HEK293T (cell line): Measurements from ENCODE around the gene PRKCE.

ENCODE experiments used
- CTCF ChIA-PET: fragments of 350-600 bp; formaldehyde crosslinking; extraction: SDS; loops from one replicate; lab custom pipeline; 2021; ENCODE audit warnings: antibody characterized with exemption, inconsistent platforms; lab: Yijun Ruan, JAX
- POLR2A ChIA-PET: fragments of 350-600 bp; formaldehyde crosslinking; extraction: SDS; loops from one replicate; lab custom pipeline; 2020; ENCODE audit warnings: antibody characterized with exemption, inconsistent platforms; lab: Yijun Ruan, JAX
- DNase-seq: peaks from one replicate; pipeline ENCODE4 v3.0.0; 2012; ENCODE audit warnings: mixed read lengths; ENCODE audit errors: extremely low spot score
- ARNT ChIP-seq: fragments of 450-650 bp; IDR thresholded peaks from 2 replicates; pipeline ENCODE4 v1.6.1; 2017; ENCODE audit warnings: mild to moderate bottlenecking
- BHLHE40 ChIP-seq: fragments of 450-650 bp; IDR thresholded peaks from 2 replicates; pipeline ENCODE4 v1.6.1; 2016; ENCODE audit warnings: mild to moderate bottlenecking, moderate library complexity, borderline replicate concordance
- CTBP1 ChIP-seq: fragments of 450-650 bp; IDR thresholded peaks from 2 replicates; pipeline ENCODE4 v1.6.1; 2016; ENCODE audit warnings: borderline replicate concordance
- ELF4 ChIP-seq: fragments of 450-650 bp; IDR thresholded peaks from 2 replicates; pipeline ENCODE4 v1.6.1; 2017; ENCODE audit warnings: antibody characterized with exemption
- FOXA1 ChIP-seq: fragments of 450-650 bp; IDR thresholded peaks from 2 replicates; pipeline ENCODE4 v1.6.1; 2016; ENCODE audit warnings: mild to moderate bottlenecking
- FOXK2 ChIP-seq: fragments of 450-650 bp; IDR thresholded peaks from 2 replicates; pipeline ENCODE4 v1.6.1; 2016; ENCODE audit warnings: mild to moderate bottlenecking
- FOXM1 ChIP-seq: fragments of 450-650 bp; IDR thresholded peaks from 2 replicates; pipeline ENCODE4 v1.6.1; 2017; ENCODE audit warnings: mild to moderate bottlenecking, borderline replicate concordance
- HDGF ChIP-seq: fragments of 450-650 bp; IDR thresholded peaks from 2 replicates; pipeline ENCODE4 v1.6.1; 2017; ENCODE audit warnings: antibody characterized with exemption, borderline replicate concordance
- L3MBTL2 ChIP-seq: fragments of 450-650 bp; conservative IDR thresholded peaks from 2 replicates; pipeline ENCODE4 v1.6.1; 2016; ENCODE audit warnings: mild to moderate bottlenecking
- LEF1 ChIP-seq: fragments of 450-650 bp; IDR thresholded peaks from 2 replicates; pipeline ENCODE4 v1.6.1; 2017; ENCODE audit warnings: mild to moderate bottlenecking, borderline replicate concordance
- NFRKB ChIP-seq: fragments of 450-650 bp; IDR thresholded peaks from 2 replicates; pipeline ENCODE4 v1.6.1; 2016; ENCODE audit warnings: mild to moderate bottlenecking, moderate library complexity
- SP1 ChIP-seq: fragments of 450-650 bp; IDR thresholded peaks from 2 replicates; pipeline ENCODE4 v1.6.1; 2017
- SUZ12 ChIP-seq: fragments of 450-650 bp; IDR thresholded peaks from 2 replicates; pipeline ENCODE4 v1.6.1; 2016; ENCODE audit warnings: mild to moderate bottlenecking
- TARDBP ChIP-seq: fragments of 450-650 bp; IDR thresholded peaks from 2 replicates; pipeline ENCODE4 v1.6.1; 2016
- ZNF384 ChIP-seq: fragments of 450-650 bp; IDR thresholded peaks from 2 replicates; pipeline ENCODE4 v1.6.1; 2016
- TF ChIP-seq, protein P1 (sequence below): fragments of 450-650 bp; IDR thresholded peaks from 2 replicates; pipeline ENCODE4 v1.6.1; 2016

Gene PRKCE

GRCh38 chr2:45984896-45985473 is 333.5 kb downstream of the PRKCE start:
- no peak for TF ChIP-seq L3MBTL2
- no peak for TF ChIP-seq ARNT
- TF ChIP-seq ZNF384: no peak
- TF ChIP-seq FOXA1: no peak
- no peak for TF ChIP-seq BHLHE40
- no peak for TF ChIP-seq FOXK2
- no peak for TF ChIP-seq TARDBP
- no peak for TF ChIP-seq LEF1
- no peak for TF ChIP-seq FOXM1
- TF ChIP-seq CTBP1: no peak
- TF ChIP-seq, protein P1, sequence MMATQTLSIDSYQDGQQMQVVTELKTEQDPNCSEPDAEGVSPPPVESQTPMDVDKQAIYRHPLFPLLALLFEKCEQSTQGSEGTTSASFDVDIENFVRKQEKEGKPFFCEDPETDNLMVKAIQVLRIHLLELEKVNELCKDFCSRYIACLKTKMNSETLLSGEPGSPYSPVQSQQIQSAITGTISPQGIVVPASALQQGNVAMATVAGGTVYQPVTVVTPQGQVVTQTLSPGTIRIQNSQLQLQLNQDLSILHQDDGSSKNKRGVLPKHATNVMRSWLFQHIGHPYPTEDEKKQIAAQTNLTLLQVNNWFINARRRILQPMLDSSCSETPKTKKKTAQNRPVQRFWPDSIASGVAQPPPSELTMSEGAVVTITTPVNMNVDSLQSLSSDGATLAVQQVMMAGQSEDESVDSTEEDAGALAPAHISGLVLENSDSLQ: no peak
- TF ChIP-seq SUZ12: no peak
- no peak for TF ChIP-seq SP1
- TF ChIP-seq ELF4: no peak
- TF ChIP-seq HDGF: no peak
- TF ChIP-seq NFRKB: no peak
- ChIA-PET CTCF (no interaction called here), POLR2A (no interaction called here)
- DNase-seq: no peak

DNA sequence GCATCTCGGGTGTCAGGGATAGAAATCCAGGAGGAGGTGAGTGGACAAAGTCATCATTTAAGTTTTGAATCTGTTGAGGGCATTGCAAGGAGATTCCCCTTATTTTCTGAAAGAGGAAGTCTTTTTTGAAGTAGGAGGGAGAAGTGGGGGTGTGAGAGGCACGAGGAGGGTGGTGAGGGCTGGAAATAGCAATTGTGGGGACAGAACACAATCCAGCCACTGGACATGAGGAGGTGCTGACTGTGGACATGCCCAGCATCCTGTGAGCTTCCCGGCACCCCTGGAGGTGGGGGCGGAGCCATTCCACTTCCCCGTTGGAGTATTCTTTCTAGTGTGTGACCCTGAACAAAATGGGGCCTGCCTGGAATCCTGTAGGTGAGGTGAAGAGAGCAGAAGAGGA is 335.0 kb downstream of the PRKCE start:
- CTCF ChIA-PET: no interaction called here
- no peak for TF ChIP-seq NFRKB
- POLR2A ChIA-PET: no interaction called here
- no peak for DNase-seq

GRCh38 chr2:45987856-45988255 is 336.4 kb downstream of the PRKCE start:
- POLR2A ChIA-PET: no interaction called here
- no peak for DNase-seq
- no peak for TF ChIP-seq SUZ12
- no peak for TF ChIP-seq ZNF384
- no peak for TF ChIP-seq ARNT
- TF ChIP-seq ELF4: no peak
- no peak for TF ChIP-seq L3MBTL2
- no peak for TF ChIP-seq FOXA1
- TF ChIP-seq LEF1: no peak
- no peak for TF ChIP-seq TARDBP
- no peak for TF ChIP-seq FOXK2
- TF ChIP-seq FOXM1: no peak
- no peak for TF ChIP-seq HDGF
- no peak for TF ChIP-seq NFRKB
- no peak for TF ChIP-seq BHLHE40
- CTCF ChIA-PET: no interaction called here

DNA sequence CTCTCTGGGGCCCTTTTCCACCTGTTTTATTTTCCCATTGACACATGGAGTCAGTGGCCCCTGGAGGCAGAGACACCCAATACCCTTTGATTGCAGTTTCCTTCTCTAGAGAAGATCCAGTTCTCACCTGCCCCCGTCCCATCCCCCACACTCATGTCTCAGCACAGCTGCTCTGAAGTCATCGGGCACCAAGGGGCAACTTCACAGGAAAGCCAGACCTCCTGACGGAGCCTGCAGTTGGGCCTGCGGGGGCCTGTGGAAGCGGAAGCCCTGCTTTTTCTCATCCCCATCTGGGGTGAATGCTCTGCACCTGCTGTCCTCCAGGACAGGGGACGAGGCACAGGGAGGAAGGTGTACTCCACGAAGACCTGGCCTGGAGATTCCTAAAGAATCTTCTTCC is 337.4 kb downstream of the PRKCE start:
- CTCF ChIA-PET: no interaction called here
- TF ChIP-seq LEF1: no peak
- TF ChIP-seq HDGF: no peak
- no peak for TF ChIP-seq FOXK2
- no peak for TF ChIP-seq TARDBP
- no peak for TF ChIP-seq BHLHE40
- TF ChIP-seq ARNT: no peak
- no peak for DNase-seq
- POLR2A ChIA-PET: no interaction called here

- POLR2A ChIA-PET: interaction anchor here (1.1 kb wide), 1 partner anchor 395 kb away, joined by 4 read pairs; no protein-coding TSS in a partner anchor
- TF ChIP-seq CTBP1 (no peak), SUZ12 (no peak), TARDBP (no peak)
- TF ChIP-seq, protein P1: no peak
- CTCF ChIA-PET: no interaction called here
- no peak for DNase-seq
These were observed 338.7 kb downstream of the PRKCE start for GRCh38 chr2:45990131-45990530.

DNA sequence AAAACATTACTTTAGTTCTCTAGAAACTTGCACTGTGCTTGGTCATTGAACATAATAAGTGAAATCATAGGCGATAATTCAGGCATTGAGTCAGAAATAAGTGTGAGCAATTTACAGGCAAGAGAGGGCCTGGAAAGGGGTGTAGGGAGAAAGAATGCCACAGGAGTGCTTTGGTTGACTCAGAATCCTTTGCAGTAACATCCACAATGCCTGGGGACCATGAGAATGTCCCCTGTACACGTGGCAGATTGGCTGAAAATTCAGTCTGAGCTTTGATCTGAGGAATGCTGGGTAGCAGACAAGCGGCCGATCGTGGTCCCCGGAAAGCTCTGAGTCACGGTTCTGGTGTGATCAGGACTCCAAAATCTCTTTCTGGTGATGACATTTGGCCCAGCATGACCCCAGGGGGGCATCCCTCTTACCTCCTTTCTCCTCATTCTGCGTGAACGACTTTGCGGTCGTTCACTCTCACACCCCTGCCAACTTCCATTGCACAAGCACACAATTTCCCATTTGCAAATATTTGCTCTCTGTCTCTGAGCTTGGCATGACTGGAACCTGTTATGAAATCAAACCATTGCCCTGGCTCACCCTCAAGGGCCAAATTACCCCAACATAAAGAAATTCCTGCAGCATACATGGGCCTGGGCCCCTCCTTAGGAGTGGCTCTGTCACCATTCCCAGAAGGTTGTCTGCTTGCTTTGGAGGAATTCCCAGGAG is 340.7 kb downstream of the PRKCE start:
- ChIA-PET CTCF (interaction anchor here (0.6 to 1.4 kb wide), 3 partner anchors 14 to 646 kb away, joined by 3 read pairs; no protein-coding TSS in a partner anchor), POLR2A (no interaction called here)
- TF ChIP-seq SUZ12 (no peak), FOXK2 (no peak), ARNT (no peak), NFRKB (no peak), LEF1 (no peak), SP1 (no peak), L3MBTL2 (no peak), ELF4 (no peak)
- TF ChIP-seq, protein P1: no peak
- DNase-seq: no peak
